ENCODE measurements around the gene MCIDAS.

The MCIDAS gene

GRCh38 chr5:55172937-55173686 is 54.0 kb downstream of the MCIDAS start, which contains the start of gene CDC20B:
Gene CDC20B, minus strand, starts transcription at chr5:55173177. Its CDS starts 177 bp downstream, at chr5:55173000.
- DNase-seq = peak; percentile 87
- H3K4me1 ChIP-seq = no peaks in the 10 kb centered on the region; the same call in 1 of the 2 replicates
- TF ChIP-seq CTCF (IDR thresholded peaks at IDR 0.05; ENCODE audit: low read depth, low read length) = no peak
- H3K9me3 ChIP-seq = no peaks in the 10 kb centered on the region
- peaks cover 74% of the 10 kb centered on the region for H3K27me3 ChIP-seq
- H3K36me3 ChIP-seq = no peaks in the 10 kb centered on the region
- H3K4me3 ChIP-seq (ENCODE audit: low read depth, low read length) = peak within 1 kb of the TSS; percentile 52

GRCh38 chr5:55172051-55172899 is 54.8 kb downstream of the MCIDAS start:
- peak; percentile 90 for TF ChIP-seq CTCF (IDR thresholded peaks at IDR 0.05; ENCODE audit: low read depth, low read length)
- Histone ChIP-seq H3K4me1 (no peaks in the 10 kb centered on the region; the same call in 1 of the 2 replicates), H3K36me3 (no peaks in the 10 kb centered on the region), H3K4me3 (ENCODE audit: low read depth, low read length) (peak overlapping the region; percentile 51), H3K9me3 (no peaks in the 10 kb centered on the region), H3K27me3 (peaks cover 75% of the 10 kb centered on the region)
- peak; percentile 46 for DNase-seq

- Histone ChIP-seq H3K27me3 (peaks cover 75% of the 10 kb centered on the region), H3K4me1 (no peaks in the 10 kb centered on the region; the same call in 1 of the 2 replicates), H3K36me3 (no peaks in the 10 kb centered on the region), H3K4me3 (ENCODE audit: low read depth, low read length) (no peak overlapping the region), H3K9me3 (no peaks in the 10 kb centered on the region)
- no peak for TF ChIP-seq CTCF (IDR thresholded peaks at IDR 0.05; ENCODE audit: low read depth, low read length)
- DNase-seq = no peak
Measured at GRCh38 chr5:55171471-55171870, 55.6 kb downstream of the MCIDAS start.

Data from BE2C (cell line).